ENCODE results near the gene ARL8B. TPM values are rescaled to one million over a fixed set of nuclear protein-coding genes. Genes with fewer than 3 reads are reported as not detected.

ARL8B gene
- total and polyA plus RNA-seq, 9 of the 15 experiments (the other 6 are each of a cell fraction or from before 2014, with no cell fraction given): 28.5 to 99.4 (median 77.2) TPM

GRCh38 chr3:5122030-5122740 is at the start of gene ARL8B (continued):
- TF ChIP-seq CUX1 (CRISPR knock-in tag; IDR thresholded peaks at IDR 0.05): no peak
- TF ChIP-seq EGR1 (conservative IDR thresholded peaks at IDR 0.05): peak; percentile 80
- peak; percentile 35; the same call in 1 of the 2 replicates for TF ChIP-seq ZNF282 (CRISPR knock-in tag; IDR thresholded peaks at IDR 0.05)
- TF ChIP-seq ZNF740 (CRISPR knock-in tag; IDR thresholded peaks at IDR 0.05): peak; percentile 88
- peak in 1 of 2 experiments; percentile 64; a peak in 1 of 4 replicates for TF ChIP-seq ZNF740 (tag; IDR thresholded peaks at IDR 0.05)
- no peak for TF ChIP-seq TAL1 (IDR thresholded peaks at IDR 0.05)
- TF ChIP-seq POLR2A (conservative IDR thresholded peaks at IDR 0.05): peak; percentile 91
- TF ChIP-seq, protein P1, sequence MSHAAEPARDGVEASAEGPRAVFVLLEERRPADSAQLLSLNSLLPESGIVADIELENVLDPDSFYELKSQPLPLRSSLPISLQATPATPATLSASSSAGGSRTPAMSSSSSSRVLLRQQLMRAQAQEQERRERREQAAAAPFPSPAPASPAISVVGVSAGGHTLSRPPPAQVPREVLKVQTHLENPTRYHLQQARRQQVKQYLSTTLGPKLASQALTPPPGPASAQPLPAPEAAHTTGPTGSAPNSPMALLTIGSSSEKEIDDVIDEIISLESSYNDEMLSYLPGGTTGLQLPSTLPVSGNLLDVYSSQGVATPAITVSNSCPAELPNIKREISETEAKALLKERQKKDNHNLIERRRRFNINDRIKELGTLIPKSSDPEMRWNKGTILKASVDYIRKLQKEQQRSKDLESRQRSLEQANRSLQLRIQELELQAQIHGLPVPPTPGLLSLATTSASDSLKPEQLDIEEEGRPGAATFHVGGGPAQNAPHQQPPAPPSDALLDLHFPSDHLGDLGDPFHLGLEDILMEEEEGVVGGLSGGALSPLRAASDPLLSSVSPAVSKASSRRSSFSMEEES (CRISPR knock-in tag; IDR thresholded peaks at IDR 0.05): peak; percentile 88
- TF ChIP-seq FOXJ2 (tag; IDR thresholded peaks at IDR 0.05): peak; percentile 83; the same call in 1 of the 2 replicates
- no peak for TF ChIP-seq SMAD2 (IDR thresholded peaks at IDR 0.05; ENCODE audit: low read depth, low read length)
- no peak for TF ChIP-seq KLF6 (CRISPR knock-in tag; IDR thresholded peaks at IDR 0.05; ENCODE audit: borderline replicate concordance)
- TF ChIP-seq, protein P2, sequence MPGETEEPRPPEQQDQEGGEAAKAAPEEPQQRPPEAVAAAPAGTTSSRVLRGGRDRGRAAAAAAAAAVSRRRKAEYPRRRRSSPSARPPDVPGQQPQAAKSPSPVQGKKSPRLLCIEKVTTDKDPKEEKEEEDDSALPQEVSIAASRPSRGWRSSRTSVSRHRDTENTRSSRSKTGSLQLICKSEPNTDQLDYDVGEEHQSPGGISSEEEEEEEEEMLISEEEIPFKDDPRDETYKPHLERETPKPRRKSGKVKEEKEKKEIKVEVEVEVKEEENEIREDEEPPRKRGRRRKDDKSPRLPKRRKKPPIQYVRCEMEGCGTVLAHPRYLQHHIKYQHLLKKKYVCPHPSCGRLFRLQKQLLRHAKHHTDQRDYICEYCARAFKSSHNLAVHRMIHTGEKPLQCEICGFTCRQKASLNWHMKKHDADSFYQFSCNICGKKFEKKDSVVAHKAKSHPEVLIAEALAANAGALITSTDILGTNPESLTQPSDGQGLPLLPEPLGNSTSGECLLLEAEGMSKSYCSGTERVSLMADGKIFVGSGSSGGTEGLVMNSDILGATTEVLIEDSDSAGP (CRISPR knock-in tag; IDR thresholded peaks at IDR 0.05): peak; percentile 56; the same call in 1 of the 2 replicates
- TF ChIP-seq EWSR1 (IDR thresholded peaks at IDR 0.05; ENCODE audit: borderline replicate concordance, low read depth, partially characterized antibody): no peak
- no peak for TF ChIP-seq ZNF23 (CRISPR knock-in tag; IDR thresholded peaks at IDR 0.05)
- no peak for TF ChIP-seq THRAP3 (IDR thresholded peaks at IDR 0.05; ENCODE audit: borderline replicate concordance)

Data from K562 (cell line).